Glutamatergic neuron (in vitro differentiated cells): ENCODE measurements around the gene NADSYN1. TPM values are rescaled to one million over a fixed set of nuclear protein-coding genes. Genes with fewer than 3 reads are reported as not detected.

ENCODE experiments used
- DNase-seq: peaks from one replicate; pipeline ENCODE4 v3.0.0; 2022
- H3K27ac Mint-ChIP-seq: one replicate; pipeline ENCODE4 v1.8.0; 2020; ENCODE audit warnings: mild to moderate bottlenecking, mixed read lengths, inconsistent platforms; ENCODE audit not compliant: unreplicated experiment
- H3K27me3 Mint-ChIP-seq: one replicate; pipeline ENCODE4 v1.8.0; 2020; ENCODE audit warnings: mild to moderate bottlenecking, moderate library complexity, mixed read lengths, inconsistent platforms; ENCODE audit not compliant: unreplicated experiment
- H3K36me3 Mint-ChIP-seq: one replicate; pipeline ENCODE4 v1.8.0; 2020; ENCODE audit warnings: mild to moderate bottlenecking, mixed read lengths, inconsistent platforms; ENCODE audit not compliant: unreplicated experiment
- H3K4me1 Mint-ChIP-seq: one replicate; pipeline ENCODE4 v1.8.0; 2020; ENCODE audit warnings: mild to moderate bottlenecking, low read depth, mixed read lengths, inconsistent platforms; ENCODE audit not compliant: unreplicated experiment
- H3K4me3 Mint-ChIP-seq: one replicate; pipeline ENCODE4 v1.8.0; 2020; ENCODE audit warnings: mild to moderate bottlenecking, mixed read lengths, inconsistent platforms; ENCODE audit not compliant: unreplicated experiment
- H3K9me3 Mint-ChIP-seq: one replicate; pipeline ENCODE4 v1.8.0; 2020; ENCODE audit warnings: mild to moderate bottlenecking, moderate library complexity, mixed read lengths, inconsistent platforms; ENCODE audit not compliant: unreplicated experiment
- CTCF ChIP-seq: fragments of 200-600 bp; sonication (generic); IDR thresholded peaks from one replicate; pipeline ENCODE4 v1.5.0; 2021; ENCODE audit not compliant: partially characterized antibody, unreplicated experiment
- total RNA-seq: library from RNA; stranded (reverse); fragmentation: NEBNext Ultra II Directional; extraction: Animal tissue kit (Norgen Biotek cat#: 25700); gene quantifications from one replicate; pipeline ENCODE4 v1.2.1, GENCODE V29; 2021; ENCODE audit not compliant: unreplicated experiment

Gene NADSYN1
- total RNA-seq, 1 donor from 2014 or later, result 78.2 TPM

- peaks cover 30% of the 10 kb centered on the region for H3K36me3 Mint-ChIP-seq
- no peak overlapping the region for H3K4me3 Mint-ChIP-seq
- H3K4me1 Mint-ChIP-seq, result peaks cover 2% of the 10 kb centered on the region
- H3K27ac Mint-ChIP-seq, result no peak overlapping the region
- peaks cover 8% of the 10 kb centered on the region for H3K9me3 Mint-ChIP-seq
- no peak for DNase-seq
- TF ChIP-seq CTCF, result no peak
- no peaks in the 10 kb centered on the region for H3K27me3 Mint-ChIP-seq
Observed at GRCh38 chr11:71467164-71467563, 14.2 kb downstream of the NADSYN1 start.

- Mint-ChIP-seq H3K27ac (no peak overlapping the region), H3K27me3 (no peaks in the 10 kb centered on the region), H3K4me3 (no peak overlapping the region), H3K36me3 (peaks cover 30% of the 10 kb centered on the region), H3K4me1 (peaks cover 2% of the 10 kb centered on the region), H3K9me3 (peaks cover 4% of the 10 kb centered on the region)
- DNase-seq, result no peak
- TF ChIP-seq CTCF, result no peak
Observed at GRCh38 chr11:71470946-71471345, 17.9 kb downstream of the NADSYN1 start.

GRCh38 chr11:71472357-71472885, 19.4 kb downstream of the NADSYN1 start:
- TF ChIP-seq CTCF, result no peak
- peaks cover 4% of the 10 kb centered on the region for H3K9me3 Mint-ChIP-seq
- no peak for DNase-seq
- H3K4me3 Mint-ChIP-seq, result no peak overlapping the region
- peaks cover 4% of the 10 kb centered on the region for H3K4me1 Mint-ChIP-seq
- no peak overlapping the region for H3K27ac Mint-ChIP-seq
- peaks cover 19% of the 10 kb centered on the region for H3K36me3 Mint-ChIP-seq
- no peaks in the 10 kb centered on the region for H3K27me3 Mint-ChIP-seq

- Mint-ChIP-seq H3K27me3 (no peaks in the 10 kb centered on the region), H3K4me1 (peaks cover 4% of the 10 kb centered on the region), H3K9me3 (peaks cover 4% of the 10 kb centered on the region), H3K36me3 (peaks cover 15% of the 10 kb centered on the region), H3K4me3 (no peak overlapping the region), H3K27ac (no peak overlapping the region)
- no peak for TF ChIP-seq CTCF
- no peak for DNase-seq
Observed at GRCh38 chr11:71472941-71473792, 20.2 kb downstream of the NADSYN1 start.

- TF ChIP-seq CTCF, result no peak
- Mint-ChIP-seq H3K4me1 (peaks cover 4% of the 10 kb centered on the region), H3K36me3 (peaks cover 10% of the 10 kb centered on the region), H3K27ac (no peak overlapping the region), H3K27me3 (no peaks in the 10 kb centered on the region), H3K9me3 (peaks cover 4% of the 10 kb centered on the region), H3K4me3 (no peak overlapping the region)
- DNase-seq, result no peak
Observed at GRCh38 chr11:71473793-71474080, 20.7 kb downstream of the NADSYN1 start.
